HCT116 (cell line): ENCODE data around the gene STAT4.

Experiments used
- CEBPB ChIP-seq: IDR thresholded peaks from 2 replicates; pipeline ENCODE4 v1.6.1; 2012; ENCODE audit warnings: low read depth
- CTCF ChIP-seq, 3 experiments: fragments of 200-600 bp in 1 of 3; sonication (generic) in 1 of 3; IDR thresholded peaks in 2 of 3; conservative IDR thresholded peaks in 1 of 3; 2 replicates each; pipeline ENCODE4 v1.5.1; 2012 to 2017; ENCODE audit warnings: low read depth in 2 of 3, low read length in 2 of 3, antibody characterized with exemption in 1 of 3, borderline replicate concordance in 1 of 3, control low read depth in 1 of 3, mild to moderate bottlenecking in 1 of 3, mixed read lengths in 1 of 3, mixed run types in 1 of 3, moderate library complexity in 1 of 3; ENCODE audit not compliant: insufficient read depth in 1 of 3
- EZH2 ChIP-seq: fragments of 200-600 bp; sonication (generic); IDR thresholded peaks from 2 replicates; pipeline ENCODE4 v1.6.1; 2017; ENCODE audit warnings: antibody characterized with exemption, mixed run types
- POLR2A ChIP-seq: IDR thresholded peaks from 2 replicates; pipeline ENCODE4 v1.7.0; 2011; ENCODE audit warnings: borderline replicate concordance; ENCODE audit not compliant: insufficient read depth, insufficient read length; ENCODE audit errors: extremely low read depth
- TF ChIP-seq, protein P1 (sequence below): IDR thresholded peaks from 2 replicates; pipeline ENCODE4 v1.6.1; 2012; ENCODE audit warnings: low read depth

DNA sequence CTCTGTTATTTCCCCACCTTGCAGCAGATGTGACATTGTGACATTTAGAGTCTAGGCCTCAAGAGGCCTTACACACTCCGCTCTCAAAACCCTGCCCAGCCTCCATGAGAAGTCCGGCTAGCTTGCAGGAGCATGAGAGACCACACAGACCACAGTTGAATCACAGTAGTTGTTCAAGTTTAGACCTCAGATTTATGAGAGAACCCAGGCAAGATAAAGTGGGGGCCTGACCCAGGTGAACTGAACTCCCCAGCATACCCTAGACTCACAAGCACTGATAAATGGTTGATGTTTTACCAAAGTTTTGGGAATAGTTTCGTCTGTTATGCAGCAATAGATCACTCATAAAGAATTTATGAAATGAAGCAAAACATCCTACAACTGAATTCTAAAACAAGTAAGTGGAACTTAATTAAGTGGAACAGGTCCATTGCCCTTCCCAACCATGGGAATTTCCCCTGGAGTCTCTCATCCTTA, 132.1 kb downstream of the STAT4 start:
- TF ChIP-seq POLR2A (no peak), CTCF (IDR thresholded peaks at IDR 0.05 in 2 of 3, conservative IDR thresholded peaks at IDR 0.05 in 1 of 3; ENCODE audit: borderline replicate concordance in 1 of 3, insufficient read depth in 1 of 3, low read depth in 2 of 3, low read length in 2 of 3) (no peak), EZH2 (no peak), CEBPB (no peak)
- TF ChIP-seq, protein P1, sequence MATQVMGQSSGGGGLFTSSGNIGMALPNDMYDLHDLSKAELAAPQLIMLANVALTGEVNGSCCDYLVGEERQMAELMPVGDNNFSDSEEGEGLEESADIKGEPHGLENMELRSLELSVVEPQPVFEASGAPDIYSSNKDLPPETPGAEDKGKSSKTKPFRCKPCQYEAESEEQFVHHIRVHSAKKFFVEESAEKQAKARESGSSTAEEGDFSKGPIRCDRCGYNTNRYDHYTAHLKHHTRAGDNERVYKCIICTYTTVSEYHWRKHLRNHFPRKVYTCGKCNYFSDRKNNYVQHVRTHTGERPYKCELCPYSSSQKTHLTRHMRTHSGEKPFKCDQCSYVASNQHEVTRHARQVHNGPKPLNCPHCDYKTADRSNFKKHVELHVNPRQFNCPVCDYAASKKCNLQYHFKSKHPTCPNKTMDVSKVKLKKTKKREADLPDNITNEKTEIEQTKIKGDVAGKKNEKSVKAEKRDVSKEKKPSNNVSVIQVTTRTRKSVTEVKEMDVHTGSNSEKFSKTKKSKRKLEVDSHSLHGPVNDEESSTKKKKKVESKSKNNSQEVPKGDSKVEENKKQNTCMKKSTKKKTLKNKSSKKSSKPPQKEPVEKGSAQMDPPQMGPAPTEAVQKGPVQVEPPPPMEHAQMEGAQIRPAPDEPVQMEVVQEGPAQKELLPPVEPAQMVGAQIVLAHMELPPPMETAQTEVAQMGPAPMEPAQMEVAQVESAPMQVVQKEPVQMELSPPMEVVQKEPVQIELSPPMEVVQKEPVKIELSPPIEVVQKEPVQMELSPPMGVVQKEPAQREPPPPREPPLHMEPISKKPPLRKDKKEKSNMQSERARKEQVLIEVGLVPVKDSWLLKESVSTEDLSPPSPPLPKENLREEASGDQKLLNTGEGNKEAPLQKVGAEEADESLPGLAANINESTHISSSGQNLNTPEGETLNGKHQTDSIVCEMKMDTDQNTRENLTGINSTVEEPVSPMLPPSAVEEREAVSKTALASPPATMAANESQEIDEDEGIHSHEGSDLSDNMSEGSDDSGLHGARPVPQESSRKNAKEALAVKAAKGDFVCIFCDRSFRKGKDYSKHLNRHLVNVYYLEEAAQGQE = no peak
